Caco-2 (cell line): ENCODE results near the gene CDKN2A. TPM values are rescaled to one million over a fixed set of nuclear protein-coding genes. Genes with fewer than 3 reads are reported as not detected.

Source experiments
- BruUV-seq: library from RNA; stranded (reverse); fragments of 400-500 nt; replicated peaks from 2 replicates; lab custom pipeline; 2021; lab: Mats Ljungman, UMichigan
- CTCF ChIA-PET: fragments of 300-600 bp; sonication (Branson Sonifier 250); formaldehyde crosslinking; loops from one replicate; lab custom pipeline; 2022; ENCODE audit warnings: antibody characterized with exemption; lab: Charles Lee
- POLR2A ChIA-PET: fragments of 300-600 bp; sonication (Branson Sonifier 250); formaldehyde crosslinking; loops from one replicate; lab custom pipeline; 2022; ENCODE audit warnings: antibody characterized with exemption; lab: Charles Lee
- DNase-seq, 2 experiments: peaks; one replicate each; pipeline versions ENCODE4 v3.0.0 to v3.0.0-alpha.2; 2020 to 2022
- H3K27me3 ChIP-seq: replicated peaks from 2 replicates; pipeline ENCODE4 v1.6.0; 2011; ENCODE audit warnings: low read length; ENCODE audit not compliant: control insufficient read depth, insufficient read depth
- H3K36me3 ChIP-seq: 2 replicates; pipeline ENCODE4 v1.5.1; 2011; ENCODE audit warnings: low read length; ENCODE audit not compliant: control insufficient read depth, insufficient read depth
- H3K4me1 ChIP-seq: fragments of 250-450 bp; sonication (Bioruptor Pico); 2 replicates; pipeline ENCODE4 v1.5.1; 2020; ENCODE audit warnings: mild to moderate bottlenecking
- H3K4me3 ChIP-seq: 2 replicates; pipeline ENCODE4 v1.5.1; 2011; ENCODE audit warnings: low read depth, mild to moderate bottlenecking, control low read depth, low read length
- H3K9me3 ChIP-seq: fragments of 250-450 bp; sonication (Bioruptor Pico); 2 replicates; pipeline ENCODE4 v1.5.1; 2020; ENCODE audit warnings: mild to moderate bottlenecking, moderate library complexity
- H3K27ac Mint-ChIP-seq: one replicate; pipeline ENCODE4 v1.8.0; 2022; ENCODE audit warnings: mixed read lengths; ENCODE audit not compliant: unreplicated experiment
- H3K27me3 Mint-ChIP-seq: one replicate; pipeline ENCODE4 v1.8.0; 2022; ENCODE audit warnings: mixed read lengths; ENCODE audit not compliant: insufficient read depth, unreplicated experiment
- H3K36me3 Mint-ChIP-seq: one replicate; pipeline ENCODE4 v1.8.0; 2022; ENCODE audit warnings: mild to moderate bottlenecking, mixed read lengths; ENCODE audit not compliant: insufficient read depth, unreplicated experiment
- H3K4me1 Mint-ChIP-seq: one replicate; pipeline ENCODE4 v1.8.0; 2022; ENCODE audit warnings: low read depth, mixed read lengths; ENCODE audit not compliant: unreplicated experiment
- H3K4me3 Mint-ChIP-seq: one replicate; pipeline ENCODE4 v1.8.0; 2022; ENCODE audit warnings: mild to moderate bottlenecking, moderate library complexity, mixed read lengths; ENCODE audit not compliant: unreplicated experiment
- H3K9me3 Mint-ChIP-seq: one replicate; pipeline ENCODE4 v1.8.0; 2022; ENCODE audit warnings: mixed read lengths; ENCODE audit not compliant: unreplicated experiment
- CTCF ChIP-seq, 2 experiments: fragments of 200-600 bp in 1 of 2; IDR thresholded peaks; 1 replicate in 1 of 2; 2 replicates in 1 of 2; pipeline versions ENCODE4 v1.5.1 to v1.8.0; 2011 to 2022; ENCODE audit warnings: antibody characterized with exemption in 1 of 2, control low read depth in 1 of 2, inconsistent platforms in 1 of 2, low read depth in 1 of 2, low read length in 1 of 2, mild to moderate bottlenecking in 1 of 2, moderate library complexity in 1 of 2; ENCODE audit not compliant: insufficient read depth in 1 of 2, severe bottlenecking in 1 of 2, unreplicated experiment in 1 of 2
- intact Hi-C: fragments of 100-400 bp; cut with micrococcal nuclease; formaldehyde crosslinking; loops from one replicate; pipeline ENCODE4 v1.10.0; 2022; ENCODE audit not compliant: unreplicated experiment
- total RNA-seq: library from RNA; stranded (reverse); gene quantifications from 2 replicates; pipeline ENCODE4 v1.2.3, GENCODE V29; 2022

CDKN2A gene
- total RNA-seq, 1 experiment from 2014 or later: 48.0 TPM

- ChIA-PET POLR2A (interaction anchor here (0.6 to 1.5 kb wide), 6 partner anchors 14 to 209 kb away, joined by 4 to 9 read pairs (median 5); partner anchors contain the start of gene CDKN2B), CTCF (interaction anchor here (0.9 to 2.2 kb wide), 2 partner anchors 14 to 249 kb away, joined by 4 to 13 read pairs; partner anchors contain the start of gene CDKN2B)
- no peaks in the 10 kb centered on the region for H3K9me3 Mint-ChIP-seq
- peaks cover 6% of the 10 kb centered on the region for H3K36me3 Mint-ChIP-seq
- peak; percentile 75 to 77 for DNase-seq
- H3K27me3 Mint-ChIP-seq: no peaks in the 10 kb centered on the region
- H3K4me1 Mint-ChIP-seq: peaks cover 9% of the 10 kb centered on the region
- H3K27ac Mint-ChIP-seq: peak overlapping the region; percentile 90
- Histone ChIP-seq H3K4me1 (peaks cover 3% of the 10 kb centered on the region; the same call in 1 of the 2 replicates), H3K4me3 (peak overlapping the region; percentile 60), H3K36me3 (no peaks in the 10 kb centered on the region), H3K9me3 (no peaks in the 10 kb centered on the region), H3K27me3 (no peaks in the 10 kb centered on the region)
- intact Hi-C loops: no loop called here
- H3K4me3 Mint-ChIP-seq: peak overlapping the region; percentile 86
- TSS peak; percentile 44 for BruUV-seq
- no peak for TF ChIP-seq CTCF (IDR thresholded peaks at IDR 0.05; ENCODE audit: insufficient read depth in 1 of 2, low read depth in 1 of 2, low read length in 1 of 2, severe bottlenecking in 1 of 2, unreplicated experiment in 1 of 2)
Observed at GRCh38 chr9:21995006-21995665, 944 bp upstream of the CDKN2A start.

DNA sequence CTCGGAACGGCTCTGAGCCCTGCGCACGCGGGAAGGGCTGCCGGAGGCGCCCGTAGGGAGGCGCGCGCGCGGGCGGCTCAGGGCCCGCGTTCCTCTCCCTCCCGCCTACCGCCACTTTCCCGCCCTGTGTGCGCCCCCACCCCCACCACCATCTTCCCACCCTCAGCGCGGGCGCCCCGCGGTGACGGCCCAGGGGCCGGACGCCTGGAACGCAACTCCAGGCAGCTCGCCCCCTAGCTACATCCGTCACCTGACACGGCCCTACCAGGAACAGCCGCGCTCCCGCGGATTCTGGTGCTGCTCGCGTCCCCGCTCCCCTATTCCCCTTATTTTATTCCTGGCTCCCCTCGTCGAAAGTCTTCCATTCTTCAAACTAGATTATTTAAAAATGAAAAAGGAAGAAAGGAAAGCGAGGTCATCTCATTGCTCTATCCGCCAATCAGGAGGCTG is 389 bp upstream of the CDKN2A start, which contains the start of gene CDKN2B-AS1:
TSS of gene CDKN2B-AS1 (plus strand) at position 236 of the 450 bp plus-strand sequence.
- no TSS peak for BruUV-seq

More for the DNA sequence above, 389 bp upstream of the CDKN2A start, which contains the start of gene CDKN2B-AS1:
- peak; percentile 86 for DNase-seq
- Histone ChIP-seq H3K4me1 (peaks cover 3% of the 10 kb centered on the region; the same call in 1 of the 2 replicates), H3K36me3 (no peaks in the 10 kb centered on the region), H3K4me3 (peak within 1 kb of the TSS; percentile 60), H3K9me3 (no peaks in the 10 kb centered on the region), H3K27me3 (no peaks in the 10 kb centered on the region)
- ChIA-PET CTCF (interaction anchor here (0.6 to 2.2 kb wide), 7 partner anchors 14 to 249 kb away, joined by 3 to 13 read pairs (median 4); partner anchors contain the start of gene CDKN2B), POLR2A (interaction anchor here (0.6 to 1.5 kb wide), 6 partner anchors 14 to 209 kb away, joined by 4 to 9 read pairs (median 5); partner anchors contain the start of gene CDKN2B)
- Mint-ChIP-seq H3K27ac (peak within 1 kb of the TSS; percentile 90), H3K27me3 (no peaks in the 10 kb centered on the region), H3K36me3 (peaks cover 6% of the 10 kb centered on the region), H3K4me3 (peak within 1 kb of the TSS; percentile 86), H3K9me3 (no peaks in the 10 kb centered on the region), H3K4me1 (peaks cover 9% of the 10 kb centered on the region)
- intact Hi-C loops: loop anchor here (1.0 kb wide), 2 partner anchors 15 to 181 kb away; partner anchors contain the start of gene CDKN2B
- peak in 1 of 2 experiments; percentile 16 for TF ChIP-seq CTCF (IDR thresholded peaks at IDR 0.05; ENCODE audit: insufficient read depth in 1 of 2, low read depth in 1 of 2, low read length in 1 of 2, severe bottlenecking in 1 of 2, unreplicated experiment in 1 of 2)
